HFFc6 (cell line): ENCODE measurements around the gene ACTMAP. TPM values are rescaled to one million over a fixed set of nuclear protein-coding genes. Genes with fewer than 3 reads are reported as not detected.

Experiments used
- DNase-seq: peaks from one replicate; pipeline ENCODE4 v3.0.0-alpha.2; 2018
- H3K27ac Mint-ChIP-seq: 2 replicates; pipeline ENCODE4 v1.8.0; 2020; ENCODE audit warnings: mild to moderate bottlenecking, mixed read lengths
- H3K27me3 Mint-ChIP-seq: 2 replicates; pipeline ENCODE4 v1.8.0; 2021; ENCODE audit warnings: mild to moderate bottlenecking, moderate library complexity, mixed read lengths; ENCODE audit not compliant: insufficient read depth
- H3K36me3 Mint-ChIP-seq: 2 replicates; pipeline ENCODE4 v1.8.0; 2021; ENCODE audit warnings: low read depth, mixed read lengths
- H3K4me1 Mint-ChIP-seq: 2 replicates; pipeline ENCODE4 v1.8.0; 2020; ENCODE audit warnings: low read depth, mixed read lengths
- H3K4me3 Mint-ChIP-seq: 2 replicates; pipeline ENCODE4 v1.8.0; 2020; ENCODE audit warnings: mild to moderate bottlenecking, moderate library complexity, mixed read lengths
- H3K9me3 Mint-ChIP-seq: 2 replicates; pipeline ENCODE4 v1.8.0; 2020; ENCODE audit warnings: mild to moderate bottlenecking, mixed read lengths
- CTCF ChIP-seq: fragments of 200-600 bp; sonication (generic); IDR thresholded peaks from 2 replicates; pipeline ENCODE4 v1.5.0; 2021; ENCODE audit warnings: antibody characterized with exemption, mild to moderate bottlenecking
- total RNA-seq, 6 experiments: library from RNA; stranded (reverse); fragmentation: NEBNext Ultra II Directional; extraction: Animal tissue kit (Norgen Biotek cat#: 25700); gene quantifications; 2 replicates in 1 of 6; 3 replicates in 5 of 6; pipeline ENCODE4 v1.2.3, GENCODE V29; 2021

Gene ACTMAP
- total RNA-seq, 6 experiments from 2014 or later = 6.7 to 8.5 (median 7.5) TPM

GRCh38 chr19:40705362-40705651 is 45.0 kb downstream of the ACTMAP start:
- no peak for TF ChIP-seq CTCF
- Mint-ChIP-seq H3K4me1 (no peaks in the 10 kb centered on the region), H3K27me3 (peaks cover 2% of the 10 kb centered on the region), H3K27ac (no peak overlapping the region), H3K36me3 (peaks cover 33% of the 10 kb centered on the region), H3K9me3 (no peaks in the 10 kb centered on the region), H3K4me3 (no peak overlapping the region)
- no peak for DNase-seq

GRCh38 chr19:40704491-40705361 is 45.6 kb downstream of the ACTMAP start:
- Mint-ChIP-seq H3K27me3 (peaks cover 2% of the 10 kb centered on the region), H3K4me1 (no peaks in the 10 kb centered on the region), H3K36me3 (peaks cover 33% of the 10 kb centered on the region), H3K9me3 (no peaks in the 10 kb centered on the region), H3K4me3 (no peak overlapping the region), H3K27ac (no peak overlapping the region)
- TF ChIP-seq CTCF = no peak
- DNase-seq = no peak

GRCh38 chr19:40703029-40703755 is 47.1 kb downstream of the ACTMAP start:
- no peak for DNase-seq
- no peak for TF ChIP-seq CTCF
- Mint-ChIP-seq H3K27ac (no peak overlapping the region), H3K27me3 (no peaks in the 10 kb centered on the region; the same call in 1 of the 2 replicates), H3K4me1 (no peaks in the 10 kb centered on the region), H3K4me3 (no peak overlapping the region), H3K9me3 (no peaks in the 10 kb centered on the region), H3K36me3 (peaks cover 26% of the 10 kb centered on the region)

GRCh38 chr19:40702337-40703012 is 47.8 kb downstream of the ACTMAP start:
- H3K4me1 Mint-ChIP-seq = no peaks in the 10 kb centered on the region

More at GRCh38 chr19:40702337-40703012, 47.8 kb downstream of the ACTMAP start:
- no peaks in the 10 kb centered on the region for H3K9me3 Mint-ChIP-seq
- H3K36me3 Mint-ChIP-seq = peaks cover 26% of the 10 kb centered on the region
- H3K27ac Mint-ChIP-seq = no peak overlapping the region
- TF ChIP-seq CTCF = peak; percentile 60; the same call in 1 of the 2 replicates
- no peak for DNase-seq
- H3K27me3 Mint-ChIP-seq = no peaks in the 10 kb centered on the region; the same call in 1 of the 2 replicates
- H3K4me3 Mint-ChIP-seq = no peak overlapping the region
